ENCODE measurements around the gene ITGAL. TPM values are rescaled to one million over a fixed set of nuclear protein-coding genes. Genes with fewer than 3 reads are reported as not detected.

ITGAL gene
- total and polyA plus RNA-seq, 2 of the 13 experiments (the other 11 are each of a cell fraction or from before 2014, with no cell fraction given) = 0.86 to 1.2 TPM

DNA sequence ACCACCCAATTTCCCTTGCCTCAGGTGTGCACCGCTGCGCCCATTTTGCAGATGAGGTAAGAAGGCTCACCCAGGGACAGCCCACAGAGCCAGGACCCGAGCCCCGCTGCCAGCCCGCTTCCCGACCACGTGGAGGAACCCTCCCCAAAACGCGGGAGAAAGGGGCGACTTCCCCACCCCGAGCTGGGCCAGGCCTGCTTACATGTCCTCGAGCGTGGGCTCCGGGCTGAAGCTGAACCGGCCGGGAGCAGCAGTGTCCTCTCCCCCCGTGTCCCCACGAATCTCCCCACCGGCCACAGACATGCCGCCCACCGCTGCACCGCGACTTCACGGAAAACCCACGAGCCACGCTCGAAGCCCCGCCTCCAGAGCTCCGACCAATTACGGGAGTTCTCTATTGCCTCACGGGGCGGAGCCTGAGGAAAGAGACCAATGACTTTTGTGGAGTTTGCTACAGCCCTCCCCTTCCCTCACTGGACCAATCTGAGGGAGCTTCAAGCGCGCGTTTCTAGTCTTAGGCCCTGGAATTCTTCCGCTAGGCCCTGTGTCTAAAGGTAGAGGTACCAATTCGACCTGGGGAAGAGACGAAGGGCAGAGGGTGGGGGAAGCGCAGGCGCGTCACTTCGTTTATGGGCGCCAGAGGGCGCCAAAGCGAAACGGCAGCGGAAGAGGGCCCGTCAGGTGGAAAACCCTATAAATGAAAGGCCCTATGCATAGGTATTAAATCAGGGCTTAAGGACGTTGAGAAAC is 42.7 kb upstream of the ITGAL start, which contains the start of gene DCTPP1 (continued):
- TF ChIP-seq ADNP (CRISPR knock-in tag; IDR thresholded peaks at IDR 0.05) = no peak
- no peak for TF ChIP-seq NBN (conservative IDR thresholded peaks at IDR 0.05)
- 0 out of 2 replicates have a peak, but pooled peaks have one; percentile 9 for TF ChIP-seq DNMT3B (CRISPR knock-in tag; conservative IDR thresholded peaks at IDR 0.05)
- TF ChIP-seq ZSCAN29 (CRISPR knock-in tag; conservative IDR thresholded peaks at IDR 0.05) = peak; percentile 19; the same call in 1 of the 2 replicates
- peak; percentile 65 for TF ChIP-seq THAP8 (CRISPR knock-in tag; IDR thresholded peaks at IDR 0.05; ENCODE audit: borderline replicate concordance)
- TF ChIP-seq, protein P1, sequence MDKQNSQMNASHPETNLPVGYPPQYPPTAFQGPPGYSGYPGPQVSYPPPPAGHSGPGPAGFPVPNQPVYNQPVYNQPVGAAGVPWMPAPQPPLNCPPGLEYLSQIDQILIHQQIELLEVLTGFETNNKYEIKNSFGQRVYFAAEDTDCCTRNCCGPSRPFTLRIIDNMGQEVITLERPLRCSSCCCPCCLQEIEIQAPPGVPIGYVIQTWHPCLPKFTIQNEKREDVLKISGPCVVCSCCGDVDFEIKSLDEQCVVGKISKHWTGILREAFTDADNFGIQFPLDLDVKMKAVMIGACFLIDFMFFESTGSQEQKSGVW (CRISPR knock-in tag; IDR thresholded peaks at IDR 0.05; ENCODE audit: borderline replicate concordance) = no peak; the same call in 1 of the 2 replicates
- TF ChIP-seq ZBTB3 (CRISPR knock-in tag; IDR thresholded peaks at IDR 0.05; ENCODE audit: borderline replicate concordance, low read depth) = peak; percentile 97
- TF ChIP-seq PITX1 (CRISPR knock-in tag; IDR thresholded peaks at IDR 0.05) = no peak; the same call in 1 of the 2 replicates
- TF ChIP-seq, protein P2, sequence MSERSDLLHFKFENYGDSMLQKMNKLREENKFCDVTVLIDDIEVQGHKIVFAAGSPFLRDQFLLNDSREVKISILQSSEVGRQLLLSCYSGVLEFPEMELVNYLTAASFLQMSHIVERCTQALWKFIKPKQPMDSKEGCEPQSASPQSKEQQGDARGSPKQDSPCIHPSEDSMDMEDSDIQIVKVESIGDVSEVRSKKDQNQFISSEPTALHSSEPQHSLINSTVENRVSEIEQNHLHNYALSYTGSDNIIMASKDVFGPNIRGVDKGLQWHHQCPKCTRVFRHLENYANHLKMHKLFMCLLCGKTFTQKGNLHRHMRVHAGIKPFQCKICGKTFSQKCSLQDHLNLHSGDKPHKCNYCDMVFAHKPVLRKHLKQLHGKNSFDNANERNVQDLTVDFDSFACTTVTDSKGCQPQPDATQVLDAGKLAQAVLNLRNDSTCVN (CRISPR knock-in tag; IDR thresholded peaks at IDR 0.05; ENCODE audit: borderline replicate concordance) = peak; percentile 75; the same call in 1 of the 2 replicates
- TF ChIP-seq, protein P3, sequence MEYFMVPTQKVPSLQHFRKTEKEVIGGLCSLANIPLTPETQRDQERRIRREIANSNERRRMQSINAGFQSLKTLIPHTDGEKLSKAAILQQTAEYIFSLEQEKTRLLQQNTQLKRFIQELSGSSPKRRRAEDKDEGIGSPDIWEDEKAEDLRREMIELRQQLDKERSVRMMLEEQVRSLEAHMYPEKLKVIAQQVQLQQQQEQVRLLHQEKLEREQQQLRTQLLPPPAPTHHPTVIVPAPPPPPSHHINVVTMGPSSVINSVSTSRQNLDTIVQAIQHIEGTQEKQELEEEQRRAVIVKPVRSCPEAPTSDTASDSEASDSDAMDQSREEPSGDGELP (IDR thresholded peaks at IDR 0.05; ENCODE audit: borderline replicate concordance, low read depth) = no peak
- TF ChIP-seq NFKB2 (CRISPR knock-in tag; IDR thresholded peaks at IDR 0.05; ENCODE audit: borderline replicate concordance) = peak; percentile 61; the same call in 1 of the 2 replicates
- TF ChIP-seq, protein P4, sequence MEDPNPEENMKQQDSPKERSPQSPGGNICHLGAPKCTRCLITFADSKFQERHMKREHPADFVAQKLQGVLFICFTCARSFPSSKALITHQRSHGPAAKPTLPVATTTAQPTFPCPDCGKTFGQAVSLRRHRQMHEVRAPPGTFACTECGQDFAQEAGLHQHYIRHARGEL (CRISPR knock-in tag; IDR thresholded peaks at IDR 0.05) = peak; percentile 81; the same call in 1 of the 2 replicates
- TF ChIP-seq DDIT3 (CRISPR knock-in tag; IDR thresholded peaks at IDR 0.05) = no peak
- TF ChIP-seq THAP11 (CRISPR knock-in tag; IDR thresholded peaks at IDR 0.05) = peak; percentile 83
- TF ChIP-seq ZNF549 (CRISPR knock-in tag; IDR thresholded peaks at IDR 0.05) = no peak
- TF ChIP-seq FOSL2 (CRISPR knock-in tag; IDR thresholded peaks at IDR 0.05) = peak; percentile 61
- TF ChIP-seq ZNF557 (CRISPR knock-in tag; IDR thresholded peaks at IDR 0.05) = no peak; the same call in 1 of the 2 replicates
- TF ChIP-seq PHF20 (CRISPR knock-in tag; IDR thresholded peaks at IDR 0.05) = peak; percentile 83
- TF ChIP-seq ZNF510 (CRISPR knock-in tag; IDR thresholded peaks at IDR 0.05; ENCODE audit: low read depth) = peak; percentile 26
- TF ChIP-seq CREB3 (CRISPR knock-in tag; IDR thresholded peaks at IDR 0.05) = 0 out of 2 replicates have a peak, but pooled peaks have one; percentile 76
- 0 out of 2 replicates have a peak, but pooled peaks have one; percentile 30 for TF ChIP-seq ZNF674 (CRISPR knock-in tag; IDR thresholded peaks at IDR 0.05; ENCODE audit: low read depth)
- TF ChIP-seq ZNF879 (CRISPR knock-in tag; IDR thresholded peaks at IDR 0.05) = no peak
- no peak; the same call in none of the 2 replicates for TF ChIP-seq TOE1 (CRISPR knock-in tag; IDR thresholded peaks at IDR 0.05)
- TF ChIP-seq TCF7 (IDR thresholded peaks at IDR 0.05; ENCODE audit: low read depth) = no peak
- peak; percentile 93 for TF ChIP-seq NFYC (CRISPR knock-in tag; IDR thresholded peaks at IDR 0.05)
- no peak; the same call in 1 of the 2 replicates for TF ChIP-seq ZNF839 (CRISPR knock-in tag; IDR thresholded peaks at IDR 0.05; ENCODE audit: borderline replicate concordance)
